Stimulated activated CD8-positive, alpha-beta memory T cell treated with anti-CD3 and anti-CD28 coated beads, Interleukin-7, amount 100 ng/mL, for 48 hours (primary cell): ENCODE data around the gene COG5.

Experiments
- DNase-seq, 2 donors: peaks; one replicate each; pipeline ENCODE4 v3.0.0-alpha.2; 2020; ENCODE audit warnings: low read depth in 1 of 2; ENCODE audit errors: extremely low read depth in 1 of 2

Gene COG5

DNA sequence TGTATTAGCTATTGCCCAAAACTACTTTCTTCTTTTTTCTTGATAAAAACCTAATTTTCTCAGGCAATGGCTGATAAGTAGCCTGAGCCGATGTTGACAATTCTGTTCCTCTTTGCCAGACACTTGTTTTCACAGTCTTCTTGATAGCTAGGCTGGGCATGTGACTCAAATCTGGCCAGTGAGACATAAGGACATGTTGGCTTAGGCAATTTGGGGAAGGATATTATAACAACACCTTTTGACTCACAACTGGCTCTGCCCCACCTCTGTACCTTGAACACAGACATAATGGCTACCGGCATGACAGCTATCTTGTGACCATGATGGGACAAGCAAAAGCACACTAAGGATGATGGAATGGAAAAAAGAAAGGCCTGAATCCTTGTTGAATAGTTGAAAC, 166.7 kb downstream of the COG5 start:
- DNase-seq: no peak

DNA sequence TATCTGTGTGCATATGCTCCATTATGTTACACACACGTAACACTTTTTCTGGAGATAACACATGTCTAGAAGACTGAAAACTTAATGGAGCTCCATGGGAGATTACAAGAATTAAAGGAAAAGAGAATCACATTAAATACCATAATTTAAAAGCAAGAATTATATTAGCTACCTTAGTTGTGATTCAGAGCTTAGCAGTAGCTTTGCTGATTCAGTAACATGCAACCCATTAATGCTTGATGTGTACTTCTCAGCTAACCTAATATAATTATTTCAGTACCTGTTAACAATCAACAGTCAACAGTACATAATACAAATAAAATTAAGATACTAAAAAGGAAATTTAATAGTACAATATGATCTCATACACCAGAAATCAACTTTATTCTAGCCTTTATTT, 167.6 kb downstream of the COG5 start:
- DNase-seq: no peak

DNA sequence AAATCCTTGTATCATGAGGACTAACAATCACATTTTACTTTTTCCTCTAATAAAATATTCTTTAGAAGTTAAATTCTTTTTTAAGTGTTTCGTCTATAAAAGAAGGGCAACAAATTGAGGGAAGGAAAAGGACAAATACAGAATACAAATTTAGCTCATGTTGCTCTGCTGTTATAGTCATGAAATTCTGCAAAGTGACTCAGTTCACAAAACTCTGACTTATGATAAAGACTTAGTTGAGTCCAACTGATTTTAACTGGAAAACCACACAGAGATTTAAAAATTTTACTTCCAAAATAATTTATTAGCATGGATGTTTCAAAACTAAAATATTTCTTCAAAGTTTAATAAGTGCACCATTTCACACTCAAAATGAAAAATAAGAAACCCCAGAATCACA, 168.9 kb downstream of the COG5 start:
- no peak for DNase-seq

DNA sequence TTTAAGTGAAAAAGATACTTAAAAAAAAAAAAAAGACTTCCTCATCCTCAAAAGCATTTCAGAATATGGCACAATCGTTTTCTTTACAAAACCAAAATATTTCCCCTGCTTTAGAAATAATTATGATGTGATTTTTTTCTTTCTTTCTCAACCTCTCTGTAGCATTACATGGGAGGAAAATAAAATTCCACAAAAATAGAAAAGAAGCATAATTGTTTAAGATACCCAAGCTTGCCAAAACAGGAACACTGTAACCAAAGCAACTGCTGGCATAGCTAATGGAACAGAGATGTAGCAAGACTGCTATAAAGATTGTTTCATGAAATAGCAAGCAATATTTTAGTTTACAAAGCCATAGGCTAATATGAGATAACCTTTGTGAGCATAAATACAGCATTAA, 169.4 kb downstream of the COG5 start:
- DNase-seq: no peak

DNA sequence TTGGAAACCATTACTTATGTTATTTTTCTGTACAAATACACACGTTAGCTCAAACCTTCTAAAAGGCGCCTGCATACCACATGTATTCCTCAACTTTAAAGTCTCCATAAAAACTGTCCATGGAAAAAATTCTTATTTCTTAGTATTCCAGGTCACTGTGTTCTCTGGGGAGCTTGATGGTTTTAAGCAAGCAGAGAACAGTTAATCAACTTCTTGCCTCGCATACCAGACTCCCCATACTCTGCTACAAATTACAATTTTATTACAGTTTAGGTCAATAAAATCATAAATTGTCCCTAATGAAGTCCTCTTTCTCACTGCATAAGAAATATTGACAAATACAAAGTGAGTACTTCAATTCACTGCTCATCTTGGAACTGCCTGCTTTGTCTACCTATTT, 170.9 kb downstream of the COG5 start:
- DNase-seq: no peak

DNA sequence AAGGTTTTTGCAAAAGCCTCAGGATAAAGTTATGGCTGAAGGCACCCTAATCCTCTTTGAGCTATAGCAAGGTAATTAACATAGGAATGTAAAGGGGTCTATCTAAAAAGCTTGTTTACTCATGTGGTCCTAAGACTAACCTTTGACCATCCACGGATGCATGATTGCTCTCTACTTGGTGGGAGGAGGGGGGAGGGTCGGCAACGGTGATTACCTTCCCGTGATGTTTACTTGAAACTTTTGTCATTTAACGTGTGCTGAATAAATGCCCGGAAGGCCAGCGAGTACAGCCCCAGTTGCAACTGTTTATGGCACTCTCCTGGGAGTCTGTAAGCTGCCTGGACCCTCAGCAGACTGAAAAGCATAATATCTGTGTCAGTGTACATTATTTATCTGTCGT, 172.8 kb downstream of the COG5 start:
- DNase-seq: no peak

DNA sequence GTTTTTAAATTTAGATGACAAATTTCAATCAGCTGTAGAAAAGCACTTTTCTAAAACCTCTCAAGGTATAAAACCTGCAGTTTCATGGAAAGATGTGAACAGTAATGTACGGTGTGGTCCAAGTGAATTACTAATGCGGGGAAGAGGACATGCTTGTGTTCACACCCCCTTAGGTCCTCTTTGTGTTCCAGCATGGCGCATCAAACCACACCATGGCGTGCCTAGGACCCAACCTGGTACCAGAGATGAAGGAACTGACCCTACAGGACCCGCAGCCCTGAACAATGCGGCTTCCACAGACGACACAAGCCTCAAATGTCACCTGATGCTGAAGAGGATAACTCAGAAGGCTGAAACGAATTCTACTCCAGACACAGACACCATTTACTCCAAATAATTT, 175.1 kb downstream of the COG5 start:
- no peak for DNase-seq

DNA sequence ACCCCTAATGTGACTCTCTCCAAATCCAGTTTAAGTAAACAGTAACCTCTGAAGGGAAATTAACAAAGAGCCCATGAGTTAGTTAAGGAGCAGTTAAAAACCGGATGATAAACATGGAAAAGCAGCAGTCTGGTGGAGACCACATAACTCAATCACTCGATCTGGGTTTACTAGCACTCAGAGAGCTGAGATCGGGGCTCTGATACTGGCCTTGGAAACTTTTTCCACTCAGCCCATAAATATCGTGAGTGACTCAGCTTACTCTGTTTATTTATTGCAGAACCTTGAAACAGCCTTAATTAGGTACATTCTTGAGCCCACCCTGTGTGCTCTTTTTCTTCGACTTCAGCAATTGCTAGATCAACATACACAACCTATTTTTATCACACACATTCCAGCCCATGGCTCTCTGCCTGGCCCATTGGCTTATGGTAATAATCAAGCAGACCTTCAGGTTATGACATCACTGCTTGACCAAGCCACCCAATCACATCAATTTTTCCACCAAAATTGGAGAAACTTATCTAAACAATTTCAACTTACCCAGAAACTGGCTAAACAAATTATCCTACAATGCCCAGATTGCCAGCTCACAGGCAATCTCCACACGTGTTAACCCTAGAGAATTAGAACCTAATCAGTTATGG, 176.0 kb downstream of the COG5 start:
- no peak for DNase-seq

DNA sequence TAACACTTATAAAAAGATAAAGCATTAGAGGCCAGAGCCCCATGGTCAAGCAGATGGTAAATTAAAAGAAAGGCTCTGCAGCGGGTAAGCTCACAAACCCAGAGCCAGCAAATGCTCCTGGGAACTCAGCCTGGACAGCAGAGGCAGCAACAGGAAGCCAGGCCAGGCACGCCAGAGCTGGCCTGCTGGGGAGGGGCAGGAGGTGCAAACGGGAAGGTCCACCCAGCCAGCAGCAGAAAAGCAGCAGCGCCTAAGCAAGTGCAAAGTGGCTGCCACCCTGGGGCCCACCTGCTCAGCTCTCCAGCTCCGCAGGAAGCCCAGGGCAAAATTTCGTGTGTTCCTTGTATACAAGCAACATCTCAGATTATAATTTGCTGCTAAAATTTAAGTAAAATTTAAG, 176.6 kb downstream of the COG5 start:
- DNase-seq: no peak

DNA sequence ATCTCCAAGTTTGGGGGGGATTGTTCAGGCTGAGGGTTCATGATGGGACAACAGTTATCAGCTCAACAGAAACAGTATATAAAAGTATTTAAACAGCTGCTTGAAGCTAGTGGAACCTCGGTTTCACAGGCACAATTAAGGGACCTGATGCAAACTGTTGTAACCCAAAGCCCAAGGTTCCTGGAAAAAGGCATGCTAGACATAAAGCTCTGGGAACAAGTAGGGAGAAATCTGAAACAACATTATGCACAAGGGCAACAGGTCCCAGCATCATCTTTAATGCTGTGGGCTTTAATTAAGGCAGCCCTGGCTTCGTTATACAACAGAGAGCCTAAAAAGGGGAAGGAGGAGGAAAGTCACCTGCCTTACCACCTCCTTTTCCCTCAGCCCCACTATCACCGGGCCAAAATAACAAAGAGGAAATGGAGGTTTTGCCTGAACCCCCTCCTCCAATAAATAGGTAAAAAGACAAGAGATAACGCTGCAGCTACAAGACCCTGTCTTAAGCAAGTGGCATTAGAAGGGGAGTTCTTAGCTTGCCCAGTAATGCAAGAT, 177.1 kb downstream of the COG5 start:
- DNase-seq: no peak

DNA sequence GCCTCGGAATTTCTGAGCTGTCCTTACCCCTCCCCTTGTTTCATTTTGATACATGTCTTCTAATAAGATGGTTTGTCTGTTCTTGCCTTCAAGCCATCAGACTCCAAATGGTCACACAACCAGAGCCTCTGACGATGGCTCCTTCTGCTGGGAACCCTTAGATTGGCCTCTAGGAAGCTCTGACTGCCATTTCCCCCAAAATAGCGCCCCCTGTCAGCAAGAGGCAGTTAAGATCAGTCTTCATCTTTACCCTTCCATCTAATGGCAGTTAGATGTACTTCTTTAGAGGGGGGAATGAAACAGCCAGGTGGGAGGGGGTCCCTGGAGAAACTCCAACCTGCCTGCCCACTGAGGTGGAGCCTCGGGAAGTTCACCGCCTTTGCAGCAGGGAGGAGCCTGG, 179.7 kb downstream of the COG5 start:
- no peak for DNase-seq

DNA sequence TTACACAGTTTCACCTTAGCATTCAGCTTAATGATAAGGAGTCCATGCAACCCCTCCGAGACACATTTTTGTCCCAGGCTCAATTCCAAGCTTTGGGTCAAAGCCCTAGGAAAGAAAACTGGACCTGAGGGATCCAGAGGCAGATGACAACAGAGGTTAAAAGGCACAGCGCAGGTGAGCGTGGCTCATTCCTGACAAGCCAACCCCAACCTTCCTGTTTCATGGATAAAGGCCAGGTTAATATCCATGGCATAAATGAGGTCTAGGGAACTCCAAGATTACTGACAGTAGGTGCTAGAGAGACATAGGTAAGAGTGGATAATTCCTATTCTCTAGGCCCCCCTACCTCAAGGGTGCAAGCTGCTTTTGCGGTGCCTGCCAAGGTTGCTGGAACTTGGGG, 180.5 kb downstream of the COG5 start:
- no peak for DNase-seq

DNA sequence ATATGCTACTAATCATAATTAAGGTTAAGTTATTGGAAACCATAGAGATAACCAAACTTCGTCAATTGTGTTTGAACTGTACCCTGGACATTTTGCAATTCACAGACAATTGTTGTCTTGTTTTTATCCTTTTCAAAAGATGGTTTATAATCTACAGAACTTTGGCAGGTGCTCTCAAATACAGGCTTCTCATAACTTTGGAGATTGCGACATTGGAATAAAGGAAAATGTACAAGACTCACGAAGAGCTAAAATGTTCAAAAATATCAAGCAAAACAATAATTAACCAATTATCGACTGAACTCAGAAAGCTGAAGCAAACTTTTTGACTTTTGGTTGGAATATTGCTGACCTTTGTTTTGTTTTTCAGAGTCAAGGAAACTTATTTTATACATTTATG, 182.3 kb downstream of the COG5 start:
- DNase-seq: no peak

DNA sequence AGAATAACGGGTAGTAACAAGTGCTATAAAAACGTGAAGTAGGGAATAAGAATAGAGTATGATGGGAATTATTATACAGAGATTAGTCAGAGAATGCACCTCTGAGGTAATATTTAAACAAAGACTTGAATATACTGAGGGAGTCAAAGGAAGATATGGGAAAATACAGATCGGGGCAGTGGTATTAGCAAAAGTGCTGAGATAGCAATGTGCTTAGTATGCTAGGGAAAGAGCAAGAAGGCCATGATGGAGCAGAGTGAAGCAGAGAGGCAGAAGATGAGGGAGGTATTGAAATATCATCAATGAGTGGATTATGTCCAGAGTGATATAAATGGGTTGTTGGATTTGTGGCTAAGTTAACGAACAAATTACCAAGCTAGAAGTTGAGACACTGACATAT, 190.4 kb downstream of the COG5 start:
- DNase-seq: no peak

DNA sequence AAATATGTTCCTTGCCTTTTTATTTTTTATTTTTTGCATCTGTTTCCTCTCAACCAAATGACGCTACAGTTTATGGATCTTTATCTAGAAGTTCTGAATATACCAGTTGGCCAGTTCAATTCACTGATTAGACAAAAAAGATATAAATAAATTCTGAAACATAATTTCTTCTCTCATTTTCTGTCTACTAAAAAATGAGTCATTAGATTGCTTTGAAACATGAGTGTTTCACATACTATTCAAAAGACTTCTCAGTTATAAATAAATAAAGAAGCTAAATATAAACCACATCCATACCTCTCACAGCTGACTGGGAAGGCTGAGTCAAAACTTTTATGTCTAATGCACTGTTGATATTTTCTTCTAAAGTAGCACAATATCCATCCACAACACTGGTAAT, 191.4 kb downstream of the COG5 start:
- no peak for DNase-seq

DNA sequence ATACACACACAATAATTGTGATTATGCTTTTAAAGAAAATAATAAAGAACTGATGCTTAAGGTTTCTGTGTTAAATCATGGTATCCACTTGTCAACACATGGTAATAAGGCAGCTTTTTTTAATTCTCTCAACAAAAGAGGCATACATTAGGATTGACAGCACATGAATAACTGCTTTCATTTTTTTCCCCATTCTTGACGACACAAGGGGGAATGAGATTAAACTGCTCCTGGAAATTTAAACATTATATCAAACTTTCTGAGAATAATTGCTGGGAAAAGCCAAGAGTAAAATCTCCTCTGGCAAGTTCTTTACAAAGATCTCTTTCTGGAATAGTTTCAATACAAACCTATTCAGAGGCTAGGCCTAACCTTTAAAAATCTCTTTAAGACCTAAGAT, 192.9 kb downstream of the COG5 start:
- DNase-seq: no peak

DNA sequence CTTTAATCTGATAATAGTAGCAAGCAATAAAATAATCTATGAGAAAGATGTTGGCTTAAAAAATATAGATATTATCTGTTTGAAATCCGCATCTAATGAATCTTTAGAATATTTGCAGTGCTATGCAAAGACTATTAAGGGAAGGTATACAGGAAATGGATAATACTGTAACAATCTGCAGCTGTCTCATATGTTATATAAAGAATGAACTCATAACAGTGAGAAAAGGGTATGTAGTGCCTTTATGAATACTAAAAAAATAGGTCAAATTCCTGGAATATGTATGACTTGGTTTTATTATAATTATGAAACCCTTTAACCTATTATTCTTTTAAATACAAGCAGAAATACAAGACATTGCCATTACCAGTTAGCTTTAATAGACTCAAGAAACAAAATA, 198.9 kb downstream of the COG5 start:
- DNase-seq: no peak

DNA sequence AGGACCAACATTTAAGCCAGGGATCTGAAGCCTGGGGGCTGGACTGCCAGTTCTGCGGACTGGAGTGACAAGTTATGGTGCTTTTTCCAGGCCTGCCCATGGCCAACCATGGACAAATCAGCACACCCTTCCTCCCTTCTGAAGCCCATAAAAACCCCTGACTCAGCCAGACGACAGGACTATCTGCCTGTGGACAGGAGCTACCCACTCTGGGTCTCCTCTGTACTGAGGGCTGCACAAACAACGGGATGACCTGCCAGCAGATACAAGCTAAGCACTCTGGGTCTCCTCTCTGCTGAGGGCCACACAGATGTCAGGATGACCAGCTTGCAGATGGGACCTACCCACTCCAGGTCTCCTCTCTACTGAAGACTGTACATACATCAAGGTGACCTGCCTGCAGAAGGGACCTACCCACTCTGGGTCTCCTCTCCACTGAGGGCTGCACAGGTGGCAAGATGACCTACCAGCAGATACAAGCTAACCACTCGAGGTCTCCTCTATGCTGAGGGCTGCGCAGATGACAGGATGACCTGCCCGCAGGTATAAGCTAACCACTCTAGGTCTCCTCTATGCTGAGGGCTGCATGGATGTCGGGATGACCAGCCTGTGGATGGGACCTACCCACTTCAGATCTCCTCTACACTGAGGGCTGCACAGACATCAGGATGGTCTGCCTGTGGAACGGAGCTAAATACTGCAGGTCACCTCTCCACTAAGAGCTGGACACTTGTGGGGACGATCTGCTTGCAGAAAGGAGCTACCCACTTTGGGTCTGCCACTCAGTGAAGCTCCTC, 204.0 kb downstream of the COG5 start:
- no peak for DNase-seq

DNA sequence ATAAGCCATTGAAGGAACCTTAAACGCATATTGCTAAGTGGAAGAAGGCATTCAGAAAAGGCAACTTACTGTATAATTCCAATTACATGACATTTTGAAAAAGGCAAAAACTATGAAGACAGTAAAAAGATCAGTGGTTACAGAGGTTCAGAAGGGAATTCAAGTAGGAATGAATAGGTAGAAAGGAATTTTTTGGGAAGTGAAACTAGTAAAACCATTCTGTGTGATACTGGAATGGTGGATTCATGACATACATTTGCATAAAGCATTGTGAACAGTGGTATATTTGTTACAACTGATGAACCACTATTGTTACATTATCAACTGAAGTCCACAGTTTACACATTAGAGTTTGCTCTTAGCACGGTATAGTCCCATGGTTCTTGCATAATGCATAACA, 208.1 kb downstream of the COG5 start:
- no peak for DNase-seq

DNA sequence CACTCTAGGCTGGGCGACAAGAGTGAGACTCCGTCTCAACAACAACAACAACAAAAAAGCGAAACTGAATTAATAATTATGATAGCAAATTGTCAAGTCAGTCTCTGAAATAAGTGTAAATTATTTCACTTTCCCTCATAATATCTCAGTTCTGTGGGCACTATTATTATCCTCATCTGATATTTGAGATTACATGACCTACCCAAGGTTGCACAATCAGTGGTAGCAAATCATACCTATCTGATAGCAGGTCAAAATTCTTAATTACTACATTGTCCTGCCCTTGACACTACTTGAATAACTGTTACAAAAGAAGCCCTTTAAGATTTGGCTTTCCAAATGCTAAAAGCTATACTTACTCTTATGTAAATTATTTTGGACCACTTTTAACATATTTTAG, 209.1 kb downstream of the COG5 start:
- DNase-seq: no peak

DNA sequence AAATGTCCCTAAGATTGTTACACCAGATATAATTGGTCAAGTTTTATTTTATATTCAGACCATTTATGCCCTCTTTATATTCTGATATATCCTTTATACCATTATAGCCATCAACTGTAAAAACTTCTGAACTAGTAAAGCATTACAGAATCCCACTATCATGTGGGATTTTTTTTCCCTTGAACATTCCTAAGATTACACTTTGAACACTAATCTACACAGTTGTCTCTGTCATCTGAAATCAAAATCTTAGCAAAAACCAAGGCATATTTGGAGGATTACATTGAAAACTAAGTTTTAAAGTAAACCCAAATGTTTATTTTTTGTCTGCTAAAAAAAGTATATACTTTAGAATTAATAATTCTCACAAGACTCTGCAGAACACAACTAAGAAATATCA, 210.0 kb downstream of the COG5 start:
- no peak for DNase-seq

DNA sequence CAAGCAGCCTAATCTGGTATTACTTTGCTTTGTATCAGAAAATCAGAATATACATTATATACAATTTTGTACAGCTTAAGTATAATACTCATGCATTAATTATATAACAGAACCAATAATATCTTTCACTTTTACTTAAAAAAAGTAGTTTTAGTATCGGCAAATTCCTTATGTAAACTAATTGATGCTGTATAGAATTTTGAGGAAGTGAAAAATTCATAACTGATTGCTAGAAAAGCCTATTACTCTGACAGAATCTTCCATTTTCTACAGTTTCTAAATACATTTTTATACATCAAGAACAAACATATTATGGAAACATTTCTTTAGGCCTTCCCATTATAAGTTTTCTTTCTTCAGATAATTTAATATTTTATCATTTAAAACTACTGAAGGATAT, 217.8 kb downstream of the COG5 start:
- no peak for DNase-seq

DNA sequence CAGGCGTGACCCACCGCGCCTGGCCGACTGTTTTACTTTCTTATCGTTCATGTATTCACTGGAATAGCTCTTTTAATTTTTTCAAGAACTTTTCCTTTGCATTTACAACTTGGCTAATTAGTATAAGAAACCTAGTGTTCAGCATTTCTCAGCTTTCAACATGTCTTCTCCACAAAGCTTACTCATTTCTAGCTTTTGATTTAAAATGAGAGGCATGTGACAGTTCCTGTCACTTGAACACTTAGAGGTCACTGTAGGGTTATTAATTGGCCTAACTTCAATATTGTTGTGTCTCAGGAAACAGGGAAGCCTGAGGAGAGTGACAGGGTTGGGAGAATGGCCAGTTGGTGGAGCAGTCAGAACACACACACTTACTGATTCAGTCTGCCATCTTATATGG, 218.9 kb downstream of the COG5 start:
- no peak for DNase-seq
